ENCODE data around the gene BRI3. TPM values are rescaled to one million over a fixed set of nuclear protein-coding genes. Genes with fewer than 3 reads are reported as not detected.

BRI3 gene
- total RNA-seq, 4 donors from 2014 or later, result 34.2 to 54.2 (median 46.3) TPM

GRCh38 chr7:98235901-98236300, 45.6 kb upstream of the BRI3 start:
- DNase-seq (ENCODE audit: low spot score in 2 of 2), result no peak
- intact Hi-C loops (cut with DNase I; ENCODE audit: low total_unique reads), result no loop called here
- TF ChIP-seq POLR2A (IDR thresholded peaks at IDR 0.05), result no peak
- no peak overlapping the region for H3K4me3 ChIP-seq (ENCODE audit: low read depth, poor library complexity, severe bottlenecking)
- 88 to 90% methylated on average over 10 to 11 of the region's 11 CpGs for WGBS, 2 donors

DNA sequence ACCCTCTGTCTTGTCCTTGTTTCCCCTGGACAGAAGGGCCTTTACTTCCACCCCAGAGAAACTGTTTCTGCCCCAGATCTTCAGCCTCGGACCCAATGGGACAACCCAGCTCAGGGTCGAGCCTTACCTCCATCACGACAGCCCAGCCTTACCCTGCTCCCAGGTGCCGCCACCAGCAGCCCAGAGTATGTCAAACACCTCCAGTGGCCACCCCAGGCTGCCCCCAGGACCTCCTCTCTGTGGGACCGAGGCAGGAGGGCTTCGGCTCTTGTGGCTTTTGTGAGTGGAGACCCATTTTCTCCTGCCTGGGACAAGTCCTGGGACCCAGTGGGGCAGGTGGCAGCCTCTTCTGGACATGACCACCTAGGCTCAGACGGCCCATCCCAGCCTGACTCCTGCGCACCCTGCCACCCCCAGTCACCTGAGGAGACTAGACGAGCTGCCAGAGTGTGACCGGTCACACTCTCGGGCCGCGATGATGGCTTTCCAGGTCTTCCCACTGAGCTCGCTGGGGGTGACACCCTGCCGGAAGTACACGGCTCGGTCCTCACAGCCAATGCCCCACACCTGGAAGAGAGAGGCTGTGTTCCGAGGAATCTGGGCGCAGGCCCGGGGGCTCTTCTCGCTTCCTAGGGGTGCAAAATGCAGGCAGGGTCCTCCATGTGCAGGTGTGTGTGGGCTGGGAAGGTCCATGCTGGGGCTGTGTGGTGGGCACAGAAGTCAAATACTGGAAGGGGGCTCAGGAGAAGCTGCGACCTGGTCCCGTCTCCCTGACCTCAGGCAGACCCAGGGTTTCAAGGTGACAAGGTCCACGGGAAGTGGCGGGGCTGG, 44.9 kb upstream of the BRI3 start:
- H3K4me3 ChIP-seq (ENCODE audit: low read depth, poor library complexity, severe bottlenecking), result no peak overlapping the region
- 91 to 96% methylated on average over 25 of the region's 25 CpGs for WGBS, 2 donors
- TF ChIP-seq, protein P1, sequence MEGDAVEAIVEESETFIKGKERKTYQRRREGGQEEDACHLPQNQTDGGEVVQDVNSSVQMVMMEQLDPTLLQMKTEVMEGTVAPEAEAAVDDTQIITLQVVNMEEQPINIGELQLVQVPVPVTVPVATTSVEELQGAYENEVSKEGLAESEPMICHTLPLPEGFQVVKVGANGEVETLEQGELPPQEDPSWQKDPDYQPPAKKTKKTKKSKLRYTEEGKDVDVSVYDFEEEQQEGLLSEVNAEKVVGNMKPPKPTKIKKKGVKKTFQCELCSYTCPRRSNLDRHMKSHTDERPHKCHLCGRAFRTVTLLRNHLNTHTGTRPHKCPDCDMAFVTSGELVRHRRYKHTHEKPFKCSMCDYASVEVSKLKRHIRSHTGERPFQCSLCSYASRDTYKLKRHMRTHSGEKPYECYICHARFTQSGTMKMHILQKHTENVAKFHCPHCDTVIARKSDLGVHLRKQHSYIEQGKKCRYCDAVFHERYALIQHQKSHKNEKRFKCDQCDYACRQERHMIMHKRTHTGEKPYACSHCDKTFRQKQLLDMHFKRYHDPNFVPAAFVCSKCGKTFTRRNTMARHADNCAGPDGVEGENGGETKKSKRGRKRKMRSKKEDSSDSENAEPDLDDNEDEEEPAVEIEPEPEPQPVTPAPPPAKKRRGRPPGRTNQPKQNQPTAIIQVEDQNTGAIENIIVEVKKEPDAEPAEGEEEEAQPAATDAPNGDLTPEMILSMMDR (IDR thresholded peaks at IDR 0.05), result no peak
- no peak for TF ChIP-seq POLR2A (IDR thresholded peaks at IDR 0.05)
- DNase-seq (ENCODE audit: low spot score in 2 of 2), result no peak
- intact Hi-C loops (cut with DNase I; ENCODE audit: low total_unique reads), result no loop called here

- intact Hi-C loops (cut with DNase I; ENCODE audit: low total_unique reads), result no loop called here
- DNase-seq (ENCODE audit: low spot score in 2 of 2), result no peak
- no peak overlapping the region for H3K4me3 ChIP-seq (ENCODE audit: low read depth, poor library complexity, severe bottlenecking)
- WGBS, 2 donors, result 89 to 97% methylated on average over 4 of the region's 4 CpGs
- TF ChIP-seq, protein P1 (IDR thresholded peaks at IDR 0.05), result no peak
- TF ChIP-seq POLR2A (IDR thresholded peaks at IDR 0.05), result no peak
Observed at GRCh38 chr7:98238076-98238475, 43.4 kb upstream of the BRI3 start.

DNA sequence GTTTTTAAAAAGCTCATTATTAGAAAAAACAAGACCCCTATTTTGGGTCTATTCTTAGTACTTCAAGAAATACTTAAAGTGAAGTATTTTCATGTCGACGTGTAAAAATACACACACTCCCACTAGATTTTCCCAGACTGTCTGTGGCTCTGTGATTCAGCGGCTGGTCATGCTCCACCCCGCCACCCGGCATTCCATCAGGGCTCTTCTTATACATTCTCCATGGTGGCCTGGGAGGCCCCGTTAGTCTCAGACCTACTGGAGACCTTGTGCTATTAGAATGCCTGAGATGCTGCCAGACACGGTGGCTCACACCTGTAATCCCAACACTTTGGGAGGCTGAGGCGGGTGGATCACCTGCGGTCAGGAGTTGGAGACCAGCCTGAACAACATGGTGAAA, 42.5 kb upstream of the BRI3 start:
- no peak overlapping the region for H3K4me3 ChIP-seq (ENCODE audit: low read depth, poor library complexity, severe bottlenecking)
- no peak for DNase-seq (ENCODE audit: low spot score in 2 of 2)
- intact Hi-C loops (cut with DNase I; ENCODE audit: low total_unique reads), result no loop called here
- TF ChIP-seq, protein P1 (IDR thresholded peaks at IDR 0.05), result no peak
- no peak for TF ChIP-seq POLR2A (IDR thresholded peaks at IDR 0.05)
- WGBS, 2 donors, result 97% methylated on average over 9 of the region's 9 CpGs

DNA sequence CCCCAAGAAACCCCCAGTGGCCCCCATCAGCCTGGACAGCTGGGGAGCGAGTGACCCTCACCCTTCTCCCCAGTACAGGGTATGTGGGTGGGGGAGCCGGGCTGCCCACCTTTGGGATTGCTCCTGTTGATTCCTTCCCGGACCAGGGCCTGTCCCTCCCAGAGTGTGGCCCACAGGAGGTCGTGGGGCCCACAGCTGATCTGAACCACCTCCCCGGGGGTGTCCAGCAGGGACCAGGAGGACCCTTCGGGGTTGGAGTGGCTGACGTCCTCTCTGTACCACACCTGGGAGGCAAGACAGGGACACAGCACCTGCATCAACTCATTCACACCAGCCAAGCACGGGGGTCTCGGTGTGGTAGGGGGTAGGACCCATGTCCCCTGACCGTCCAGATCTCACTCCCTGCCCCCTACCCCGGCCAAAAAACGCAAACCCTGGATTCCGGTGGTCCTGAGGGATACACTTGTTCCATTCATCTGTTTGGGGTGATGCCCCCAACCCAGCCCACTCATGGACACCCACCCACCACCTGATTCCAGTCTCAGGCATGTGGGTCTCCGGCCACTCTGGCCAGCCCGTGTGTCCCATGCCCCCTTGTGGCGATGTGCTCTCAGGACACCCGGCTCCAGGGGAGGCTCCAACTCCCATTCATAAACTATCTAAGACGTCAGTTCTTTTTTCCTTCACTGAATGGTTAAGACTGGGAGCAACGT, 40.4 kb upstream of the BRI3 start:
- DNase-seq (ENCODE audit: low spot score in 2 of 2), result no peak
- 78 to 82% methylated on average over 16 to 19 of the region's 19 CpGs for WGBS, 2 donors
- intact Hi-C loops (cut with DNase I; ENCODE audit: low total_unique reads), result no loop called here
- no peak overlapping the region for H3K4me3 ChIP-seq (ENCODE audit: low read depth, poor library complexity, severe bottlenecking)
- TF ChIP-seq, protein P1 (IDR thresholded peaks at IDR 0.05), result no peak
- no peak for TF ChIP-seq POLR2A (IDR thresholded peaks at IDR 0.05)

DNA sequence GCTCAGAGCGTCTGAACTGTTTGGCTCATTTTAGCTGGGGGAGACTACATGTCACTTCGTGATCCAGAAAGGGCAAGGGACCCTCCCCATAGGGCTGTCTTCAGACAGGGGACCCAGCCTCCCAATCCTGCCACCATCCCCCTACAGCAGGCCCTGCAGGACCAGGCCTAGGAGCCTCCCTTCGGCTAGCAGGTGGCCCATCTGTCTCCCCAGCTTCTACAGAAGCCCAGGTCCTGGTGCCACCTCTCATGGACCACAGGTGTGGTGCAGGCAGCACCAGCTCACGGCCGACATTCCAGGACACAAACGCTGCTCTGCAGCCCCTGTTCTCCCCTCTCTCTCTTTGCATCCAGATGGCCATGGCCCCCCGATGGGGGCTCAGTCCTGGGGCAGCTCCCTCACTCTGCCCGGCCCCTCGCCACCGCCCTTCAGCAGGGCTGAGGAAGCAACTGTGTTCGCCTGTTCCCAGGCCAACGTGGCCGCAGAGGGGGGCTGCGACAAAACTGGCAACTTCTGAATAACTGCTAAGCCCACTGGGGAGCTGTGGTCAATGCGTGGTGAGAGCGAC, 39.7 kb upstream of the BRI3 start:
- WGBS, 2 donors, result 89 to 91% methylated on average over 16 of the region's 16 CpGs
- TF ChIP-seq, protein P1 (IDR thresholded peaks at IDR 0.05), result no peak
- no peak for TF ChIP-seq POLR2A (IDR thresholded peaks at IDR 0.05)
- intact Hi-C loops (cut with DNase I; ENCODE audit: low total_unique reads), result no loop called here
- DNase-seq (ENCODE audit: low spot score in 2 of 2), result no peak
- H3K4me3 ChIP-seq (ENCODE audit: low read depth, poor library complexity, severe bottlenecking), result no peak overlapping the region

All from lower leg skin (tissue), 4 donors.